Measurements from ENCODE around the gene ANGPTL4. TPM values are rescaled to one million over a fixed set of nuclear protein-coding genes. Genes with fewer than 3 reads are reported as not detected.

The ANGPTL4 gene
- total and polyA plus RNA-seq, 4 donors: 10.1 to 45.1 (median 29.7) TPM

- no peaks in the 10 kb centered on the region for H3K27me3 ChIP-seq (ENCODE audit: control insufficient read depth in 1 of 2, insufficient read depth in 2 of 2, low read length in 1 of 2)
- no peaks in the 10 kb centered on the region for H3K36me3 ChIP-seq (ENCODE audit: control insufficient read depth in 1 of 2, insufficient read depth in 2 of 2, low read length in 1 of 2)
- no peak overlapping the region for H3K4me3 ChIP-seq (ENCODE audit: low read length in 2 of 2)
- intact Hi-C loops (cut with DNase I): loop anchor here (2.0 to 10.0 kb wide), 3 partner anchors 37 to 219 kb away; partner anchors contain the start of gene MYO1F (in 1 of the 2)
- ATAC-seq (ENCODE audit: low FRiP score) (peak; percentile 73), DNase-seq (peak; percentile 80 to 83)
- H3K27ac ChIP-seq (ENCODE audit: low read depth in 1 of 2, low read length in 2 of 2): peak overlapping the region in 1 of 2 donors; percentile 3
- H3K4me1 ChIP-seq (ENCODE audit: control insufficient read depth in 1 of 2, insufficient read depth in 2 of 2, low read length in 2 of 2): no peaks in the 10 kb centered on the region
- 63 to 67% methylated on average over 6 of the region's 6 CpGs for WGBS, 2 donors
- H3K9me3 ChIP-seq (ENCODE audit: control insufficient read depth, low read length): peaks cover 1% of the 10 kb centered on the region
Measured at GRCh38 chr19:8355631-8356402, 8.1 kb upstream of the ANGPTL4 start.

DNA sequence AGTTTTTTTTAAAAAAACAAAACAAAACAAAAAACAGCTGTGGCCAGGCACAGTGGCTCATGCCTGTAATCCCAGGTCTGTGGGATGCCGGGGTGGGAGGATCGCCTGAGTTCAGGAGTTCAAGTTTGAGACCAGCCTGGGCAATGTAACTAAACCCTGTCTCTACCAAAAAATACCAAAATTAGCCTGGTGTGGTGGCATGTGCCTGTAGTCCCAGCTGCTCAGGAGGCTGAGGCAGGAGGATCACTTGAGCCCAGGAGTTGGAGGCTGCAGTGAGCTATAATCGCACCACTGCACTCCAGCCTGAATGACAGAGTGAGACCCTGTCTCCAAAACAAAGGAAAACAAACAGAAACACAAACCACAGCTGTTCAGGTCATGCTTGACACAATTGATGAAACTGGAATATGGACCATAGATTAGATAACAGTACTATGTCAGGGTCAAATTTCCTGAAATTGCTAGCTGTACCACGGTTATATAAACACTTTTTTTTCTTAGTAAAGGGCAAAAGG lies 6.9 kb upstream of the ANGPTL4 start:
- WGBS, 2 donors: 76 to 80% methylated on average over 4 of the region's 4 CpGs
- no peak for ATAC-seq (ENCODE audit: low FRiP score)
- intact Hi-C loops (cut with DNase I): loop anchor here in 1 of 2 donors (10.0 kb wide), 1 partner anchor 218 kb away; the partner anchor contains the start of gene MYO1F

DNA sequence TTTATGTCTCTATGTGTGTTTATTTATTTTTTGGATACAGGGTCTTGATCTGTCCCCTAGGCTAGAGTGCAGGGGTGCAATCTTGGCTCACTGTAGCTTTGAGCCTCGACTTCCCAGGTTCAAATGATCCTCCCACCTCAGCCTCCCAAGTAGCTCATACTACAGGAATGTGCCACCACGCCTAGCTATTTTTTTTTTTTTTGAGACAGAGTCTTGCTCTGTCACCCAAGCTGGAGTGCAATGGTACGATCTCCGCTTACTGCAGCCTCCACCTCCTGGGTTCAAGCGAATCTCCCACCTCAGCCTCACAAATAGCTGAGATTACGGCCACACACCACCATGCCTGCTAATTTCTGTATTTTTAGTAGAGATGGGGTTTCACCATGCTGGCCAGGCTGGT lies 5.0 kb upstream of the ANGPTL4 start:
- Histone ChIP-seq H3K4me3 (ENCODE audit: low read length in 2 of 2) (no peak overlapping the region), H3K27ac (ENCODE audit: low read depth in 1 of 2, low read length in 2 of 2) (no peak overlapping the region), H3K36me3 (ENCODE audit: control insufficient read depth in 1 of 2, insufficient read depth in 2 of 2, low read length in 1 of 2) (no peaks in the 10 kb centered on the region), H3K9me3 (ENCODE audit: control insufficient read depth, low read length) (peaks cover 1% of the 10 kb centered on the region), H3K27me3 (ENCODE audit: control insufficient read depth in 1 of 2, insufficient read depth in 2 of 2, low read length in 1 of 2) (no peaks in the 10 kb centered on the region), H3K4me1 (ENCODE audit: control insufficient read depth in 1 of 2, insufficient read depth in 2 of 2, low read length in 2 of 2) (no peaks in the 10 kb centered on the region)
- WGBS, 2 donors: 88 to 91% methylated on average over 6 of the region's 6 CpGs
- DNase-seq: no peak
- no peak for ATAC-seq (ENCODE audit: low FRiP score)
- intact Hi-C loops (cut with DNase I): loop anchor here in 1 of 2 donors (10.0 kb wide), 1 partner anchor 216 kb away; the partner anchor contains the start of gene MYO1F

More for the DNA sequence above, 6.9 kb upstream of the ANGPTL4 start:
- Histone ChIP-seq H3K9me3 (ENCODE audit: control insufficient read depth, low read length) (peaks cover 1% of the 10 kb centered on the region), H3K27me3 (ENCODE audit: control insufficient read depth in 1 of 2, insufficient read depth in 2 of 2, low read length in 1 of 2) (no peaks in the 10 kb centered on the region), H3K27ac (ENCODE audit: low read depth in 1 of 2, low read length in 2 of 2) (no peak overlapping the region), H3K4me1 (ENCODE audit: control insufficient read depth in 1 of 2, insufficient read depth in 2 of 2, low read length in 2 of 2) (no peaks in the 10 kb centered on the region), H3K4me3 (ENCODE audit: low read length in 2 of 2) (no peak overlapping the region), H3K36me3 (ENCODE audit: control insufficient read depth in 1 of 2, insufficient read depth in 2 of 2, low read length in 1 of 2) (no peaks in the 10 kb centered on the region)
- no peak for DNase-seq

DNA sequence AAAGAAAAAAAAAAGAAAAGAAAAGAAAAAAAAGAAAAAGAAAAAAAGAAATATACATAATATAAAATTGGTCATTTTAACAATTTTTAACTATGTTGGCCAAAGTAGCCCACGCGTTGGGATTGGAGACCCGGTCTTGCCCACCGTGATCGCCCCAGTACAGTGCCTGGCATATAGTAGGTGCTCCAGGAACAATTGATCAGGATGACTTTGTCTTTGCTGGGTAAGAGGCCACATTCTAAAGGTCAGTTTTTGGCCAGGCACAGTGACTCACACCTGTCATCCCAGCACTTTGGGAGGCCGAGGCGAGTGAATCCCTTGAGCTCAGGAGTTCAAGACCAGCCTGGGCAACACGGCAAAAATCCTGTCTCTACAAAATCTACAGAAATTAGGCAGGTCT lies 3.8 kb upstream of the ANGPTL4 start:
- no peaks in the 10 kb centered on the region for H3K27me3 ChIP-seq (ENCODE audit: control insufficient read depth in 1 of 2, insufficient read depth in 2 of 2, low read length in 1 of 2)
- WGBS, 2 donors: 78 to 84% methylated on average over 8 of the region's 8 CpGs
- DNase-seq: no peak
- no peaks in the 10 kb centered on the region for H3K36me3 ChIP-seq (ENCODE audit: control insufficient read depth in 1 of 2, insufficient read depth in 2 of 2, low read length in 1 of 2)
- no peaks in the 10 kb centered on the region for H3K4me1 ChIP-seq (ENCODE audit: control insufficient read depth in 1 of 2, insufficient read depth in 2 of 2, low read length in 2 of 2)
- no peak for ATAC-seq (ENCODE audit: low FRiP score)
- peaks cover 1% of the 10 kb centered on the region for H3K9me3 ChIP-seq (ENCODE audit: control insufficient read depth, low read length)
- no peak overlapping the region for H3K27ac ChIP-seq (ENCODE audit: low read depth in 1 of 2, low read length in 2 of 2)
- intact Hi-C loops (cut with DNase I): no loop called here
- H3K4me3 ChIP-seq (ENCODE audit: low read length in 2 of 2): no peak overlapping the region

- Histone ChIP-seq H3K36me3 (ENCODE audit: control insufficient read depth in 1 of 2, insufficient read depth in 2 of 2, low read length in 1 of 2) (no peaks in the 10 kb centered on the region), H3K27ac (ENCODE audit: low read depth in 1 of 2, low read length in 2 of 2) (peak overlapping the region in 1 of 2 donors; percentile 91), H3K27me3 (ENCODE audit: control insufficient read depth in 1 of 2, insufficient read depth in 2 of 2, low read length in 1 of 2) (no peaks in the 10 kb centered on the region), H3K4me3 (ENCODE audit: low read length in 2 of 2) (no peak overlapping the region), H3K9me3 (ENCODE audit: control insufficient read depth, low read length) (no peaks in the 10 kb centered on the region), H3K4me1 (ENCODE audit: control insufficient read depth in 1 of 2, insufficient read depth in 2 of 2, low read length in 2 of 2) (no peaks in the 10 kb centered on the region)
- DNase-seq: peak; percentile 97 to 98
- 10 to 16% methylated on average over 12 of the region's 12 CpGs for WGBS, 2 donors
- peak; percentile 87 for ATAC-seq (ENCODE audit: low FRiP score)
- intact Hi-C loops (cut with DNase I): loop anchor here (1.0 to 2.0 kb wide), 2 partner anchors 28 to 29 kb away; partner anchors contain the start of gene RAB11B (in 2 of the 2)
Measured at GRCh38 chr19:8361921-8362793, 1.8 kb upstream of the ANGPTL4 start.

- no peak overlapping the region for H3K27ac ChIP-seq (ENCODE audit: low read depth in 1 of 2, low read length in 2 of 2)
- no peaks in the 10 kb centered on the region for H3K4me1 ChIP-seq (ENCODE audit: control insufficient read depth in 1 of 2, insufficient read depth in 2 of 2, low read length in 2 of 2)
- no peak overlapping the region for H3K4me3 ChIP-seq (ENCODE audit: low read length in 2 of 2)
- no peak for DNase-seq
- 93 to 97% methylated on average over 11 of the region's 11 CpGs for WGBS, 2 donors
- no peaks in the 10 kb centered on the region for H3K36me3 ChIP-seq (ENCODE audit: control insufficient read depth in 1 of 2, insufficient read depth in 2 of 2, low read length in 1 of 2)
- intact Hi-C loops (cut with DNase I): no loop called here
- H3K27me3 ChIP-seq (ENCODE audit: control insufficient read depth in 1 of 2, insufficient read depth in 2 of 2, low read length in 1 of 2): no peaks in the 10 kb centered on the region
- H3K9me3 ChIP-seq (ENCODE audit: control insufficient read depth, low read length): no peaks in the 10 kb centered on the region
- no peak for ATAC-seq (ENCODE audit: low FRiP score)
Measured at GRCh38 chr19:8366121-8366581, 2.2 kb downstream of the ANGPTL4 start.

GRCh38 chr19:8366961-8367326 lies 3.0 kb downstream of the ANGPTL4 start:
- DNase-seq (peak in 1 of 2 donors; percentile 78), ATAC-seq (ENCODE audit: low FRiP score) (peak; percentile 2)
- Histone ChIP-seq H3K36me3 (ENCODE audit: control insufficient read depth in 1 of 2, insufficient read depth in 2 of 2, low read length in 1 of 2) (no peaks in the 10 kb centered on the region), H3K27ac (ENCODE audit: low read depth in 1 of 2, low read length in 2 of 2) (peak overlapping the region in 1 of 2 donors; percentile 27), H3K27me3 (ENCODE audit: control insufficient read depth in 1 of 2, insufficient read depth in 2 of 2, low read length in 1 of 2) (no peaks in the 10 kb centered on the region), H3K4me3 (ENCODE audit: low read length in 2 of 2) (no peak overlapping the region), H3K4me1 (ENCODE audit: control insufficient read depth in 1 of 2, insufficient read depth in 2 of 2, low read length in 2 of 2) (no peaks in the 10 kb centered on the region), H3K9me3 (ENCODE audit: control insufficient read depth, low read length) (no peaks in the 10 kb centered on the region)
- WGBS, 2 donors: 39 to 47% methylated on average over 13 of the region's 13 CpGs
- intact Hi-C loops (cut with DNase I): no loop called here

DNA sequence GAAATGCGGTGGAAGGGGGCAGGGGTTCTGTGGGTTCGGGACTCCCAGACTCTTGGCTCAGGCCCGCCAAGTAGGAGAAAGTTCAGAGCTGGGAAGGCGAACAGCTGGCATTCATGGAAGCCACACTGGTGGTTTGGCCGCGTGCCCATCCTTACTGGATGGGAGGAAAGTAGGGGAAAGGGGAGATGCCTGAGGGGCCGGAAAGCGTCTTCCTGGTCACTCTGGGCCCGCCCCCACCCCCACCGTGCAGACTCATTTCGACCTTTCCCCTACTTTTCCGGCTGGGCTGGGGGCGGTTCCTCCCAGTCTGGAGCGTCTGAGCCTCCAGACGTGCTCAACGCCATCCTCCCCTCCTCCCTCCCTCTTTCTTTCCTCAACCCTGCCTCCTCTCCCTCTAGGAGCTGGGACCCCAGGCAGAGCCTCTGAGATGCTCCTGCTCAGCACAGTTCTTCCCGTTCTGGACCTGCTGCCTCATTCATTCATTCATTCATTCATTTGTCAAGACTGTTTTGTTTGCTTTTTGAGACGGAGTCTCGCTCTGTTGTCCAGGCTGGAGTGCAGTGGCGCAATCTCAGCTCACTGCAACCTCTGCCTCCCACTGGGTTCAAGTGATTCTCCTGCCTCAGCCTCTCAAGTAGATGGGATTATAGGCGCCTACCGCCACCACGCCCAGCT lies 3.5 kb downstream of the ANGPTL4 start:
- H3K4me1 ChIP-seq (ENCODE audit: control insufficient read depth in 1 of 2, insufficient read depth in 2 of 2, low read length in 2 of 2): no peaks in the 10 kb centered on the region
- no peaks in the 10 kb centered on the region for H3K36me3 ChIP-seq (ENCODE audit: control insufficient read depth in 1 of 2, insufficient read depth in 2 of 2, low read length in 1 of 2)
- no peaks in the 10 kb centered on the region for H3K27me3 ChIP-seq (ENCODE audit: control insufficient read depth in 1 of 2, insufficient read depth in 2 of 2, low read length in 1 of 2)
- H3K4me3 ChIP-seq (ENCODE audit: low read length in 2 of 2): no peak overlapping the region
- DNase-seq (peak; percentile 89 to 94), ATAC-seq (ENCODE audit: low FRiP score) (peak; percentile 37)
- H3K27ac ChIP-seq (ENCODE audit: low read depth in 1 of 2, low read length in 2 of 2): no peak overlapping the region
- 20% methylated on average over 21 to 23 of the region's 23 CpGs for WGBS, 2 donors
- intact Hi-C loops (cut with DNase I): no loop called here
- no peaks in the 10 kb centered on the region for H3K9me3 ChIP-seq (ENCODE audit: control insufficient read depth, low read length)
